ENCODE results near the gene ARHGAP32.

ARHGAP32 gene

GRCh38 chr11:128916037-128916572 is 276.0 kb downstream of the ARHGAP32 start:
- no peaks in the 10 kb centered on the region for H3K36me3 ChIP-seq (ENCODE audit: control insufficient read depth, low read depth, low read length)
- H3K9me3 ChIP-seq (ENCODE audit: control insufficient read depth, low read depth, low read length): no peaks in the 10 kb centered on the region
- no peaks in the 10 kb centered on the region for H3K4me1 ChIP-seq (ENCODE audit: control insufficient read depth, low read depth, low read length)
- no peaks in the 10 kb centered on the region for H3K27me3 ChIP-seq (ENCODE audit: control insufficient read depth, insufficient read depth, low read length)
- no peak overlapping the region for H3K4me3 ChIP-seq (ENCODE audit: low read length)
- H3K27ac ChIP-seq (ENCODE audit: low read length): no peak overlapping the region
- H3K9ac ChIP-seq (ENCODE audit: low read length): no peak overlapping the region

GRCh38 chr11:128915149-128915521 is 277.0 kb downstream of the ARHGAP32 start:
- no peak overlapping the region for H3K9ac ChIP-seq (ENCODE audit: low read length)
- H3K4me1 ChIP-seq (ENCODE audit: control insufficient read depth, low read depth, low read length): no peaks in the 10 kb centered on the region
- no peaks in the 10 kb centered on the region for H3K27me3 ChIP-seq (ENCODE audit: control insufficient read depth, insufficient read depth, low read length)
- H3K27ac ChIP-seq (ENCODE audit: low read length): no peak overlapping the region
- no peaks in the 10 kb centered on the region for H3K36me3 ChIP-seq (ENCODE audit: control insufficient read depth, low read depth, low read length)
- no peaks in the 10 kb centered on the region for H3K9me3 ChIP-seq (ENCODE audit: control insufficient read depth, low read depth, low read length)
- no peak overlapping the region for H3K4me3 ChIP-seq (ENCODE audit: low read length)

All from iPS-18a (cell line).